HL-60 (cell line): Measurements from ENCODE around the gene LDLR.

Experiments used
- DNase-seq, 2 experiments: peaks; one replicate each; pipeline ENCODE4 v3.0.0-alpha.2; 2010 to 2020; ENCODE audit warnings: low read depth in 1 of 2, low spot score in 1 of 2
- H3K27ac ChIP-seq: fragments of 250-450 bp; sonication (Bioruptor Pico); replicated peaks from 2 replicates; pipeline ENCODE4 v1.5.1; 2020; ENCODE audit warnings: mild to moderate bottlenecking, moderate library complexity
- H3K27me3 ChIP-seq: fragments of 250-450 bp; sonication (Bioruptor Pico); 2 replicates; pipeline ENCODE4 v1.5.1; 2021; ENCODE audit warnings: mild to moderate bottlenecking, moderate library complexity; ENCODE audit not compliant: insufficient read depth, poor library complexity, severe bottlenecking
- H3K4me3 ChIP-seq: replicated peaks from 2 replicates; pipeline ENCODE4 v1.5.1; 2011; ENCODE audit warnings: mild to moderate bottlenecking, control low read depth, low read length; ENCODE audit not compliant: insufficient read depth
- GABPA ChIP-seq: IDR thresholded peaks from 2 replicates; pipeline ENCODE4 v1.6.1; 2012; ENCODE audit warnings: low read depth
- POLR2AphosphoS5 ChIP-seq: IDR thresholded peaks from 2 replicates; pipeline ENCODE4 v1.6.1; 2012; ENCODE audit warnings: low read depth
- SPI1 ChIP-seq: IDR thresholded peaks from 2 replicates; pipeline ENCODE4 v1.6.1; 2012; ENCODE audit warnings: low read depth, mild to moderate bottlenecking, borderline replicate concordance
- TF ChIP-seq, protein P1 (sequence below): IDR thresholded peaks from 2 replicates; pipeline ENCODE4 v1.6.1; 2012; ENCODE audit warnings: low read depth; ENCODE audit not compliant: insufficient replicate concordance
- TF ChIP-seq, protein P2 (sequence below): IDR thresholded peaks from one replicate; pipeline ENCODE4 v1.5.1; 2011; ENCODE audit warnings: low read length, control low read depth, inconsistent platforms; ENCODE audit not compliant: insufficient read depth

The LDLR gene

DNA sequence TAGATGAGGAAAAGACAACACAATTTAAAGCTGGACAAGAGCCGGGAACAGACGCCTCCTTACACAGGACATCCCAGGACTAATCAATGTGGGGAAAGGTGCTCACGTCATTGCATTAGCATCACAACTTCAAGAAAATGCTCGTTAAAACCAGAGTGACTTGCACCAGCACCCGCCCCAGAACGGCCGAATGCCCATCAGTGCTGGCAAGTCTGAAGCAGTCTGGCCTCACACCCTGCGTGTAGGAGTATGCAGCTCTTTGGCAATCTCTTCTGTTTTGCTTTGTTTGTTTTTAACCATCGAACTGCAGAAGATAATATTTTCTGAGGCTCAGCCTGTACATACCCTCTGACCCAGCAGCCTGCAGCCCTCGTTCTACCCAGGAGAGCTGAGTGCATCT, 44.8 kb upstream of the LDLR start:
- no peak overlapping the region for H3K27ac ChIP-seq
- DNase-seq = no peak
- H3K4me3 ChIP-seq = no peak overlapping the region
- H3K27me3 ChIP-seq = no peaks in the 10 kb centered on the region
- TF ChIP-seq SPI1 (no peak), POLR2AphosphoS5 (no peak), GABPA (no peak)
- TF ChIP-seq, protein P1, sequence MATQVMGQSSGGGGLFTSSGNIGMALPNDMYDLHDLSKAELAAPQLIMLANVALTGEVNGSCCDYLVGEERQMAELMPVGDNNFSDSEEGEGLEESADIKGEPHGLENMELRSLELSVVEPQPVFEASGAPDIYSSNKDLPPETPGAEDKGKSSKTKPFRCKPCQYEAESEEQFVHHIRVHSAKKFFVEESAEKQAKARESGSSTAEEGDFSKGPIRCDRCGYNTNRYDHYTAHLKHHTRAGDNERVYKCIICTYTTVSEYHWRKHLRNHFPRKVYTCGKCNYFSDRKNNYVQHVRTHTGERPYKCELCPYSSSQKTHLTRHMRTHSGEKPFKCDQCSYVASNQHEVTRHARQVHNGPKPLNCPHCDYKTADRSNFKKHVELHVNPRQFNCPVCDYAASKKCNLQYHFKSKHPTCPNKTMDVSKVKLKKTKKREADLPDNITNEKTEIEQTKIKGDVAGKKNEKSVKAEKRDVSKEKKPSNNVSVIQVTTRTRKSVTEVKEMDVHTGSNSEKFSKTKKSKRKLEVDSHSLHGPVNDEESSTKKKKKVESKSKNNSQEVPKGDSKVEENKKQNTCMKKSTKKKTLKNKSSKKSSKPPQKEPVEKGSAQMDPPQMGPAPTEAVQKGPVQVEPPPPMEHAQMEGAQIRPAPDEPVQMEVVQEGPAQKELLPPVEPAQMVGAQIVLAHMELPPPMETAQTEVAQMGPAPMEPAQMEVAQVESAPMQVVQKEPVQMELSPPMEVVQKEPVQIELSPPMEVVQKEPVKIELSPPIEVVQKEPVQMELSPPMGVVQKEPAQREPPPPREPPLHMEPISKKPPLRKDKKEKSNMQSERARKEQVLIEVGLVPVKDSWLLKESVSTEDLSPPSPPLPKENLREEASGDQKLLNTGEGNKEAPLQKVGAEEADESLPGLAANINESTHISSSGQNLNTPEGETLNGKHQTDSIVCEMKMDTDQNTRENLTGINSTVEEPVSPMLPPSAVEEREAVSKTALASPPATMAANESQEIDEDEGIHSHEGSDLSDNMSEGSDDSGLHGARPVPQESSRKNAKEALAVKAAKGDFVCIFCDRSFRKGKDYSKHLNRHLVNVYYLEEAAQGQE = no peak
- TF ChIP-seq, protein P2, sequence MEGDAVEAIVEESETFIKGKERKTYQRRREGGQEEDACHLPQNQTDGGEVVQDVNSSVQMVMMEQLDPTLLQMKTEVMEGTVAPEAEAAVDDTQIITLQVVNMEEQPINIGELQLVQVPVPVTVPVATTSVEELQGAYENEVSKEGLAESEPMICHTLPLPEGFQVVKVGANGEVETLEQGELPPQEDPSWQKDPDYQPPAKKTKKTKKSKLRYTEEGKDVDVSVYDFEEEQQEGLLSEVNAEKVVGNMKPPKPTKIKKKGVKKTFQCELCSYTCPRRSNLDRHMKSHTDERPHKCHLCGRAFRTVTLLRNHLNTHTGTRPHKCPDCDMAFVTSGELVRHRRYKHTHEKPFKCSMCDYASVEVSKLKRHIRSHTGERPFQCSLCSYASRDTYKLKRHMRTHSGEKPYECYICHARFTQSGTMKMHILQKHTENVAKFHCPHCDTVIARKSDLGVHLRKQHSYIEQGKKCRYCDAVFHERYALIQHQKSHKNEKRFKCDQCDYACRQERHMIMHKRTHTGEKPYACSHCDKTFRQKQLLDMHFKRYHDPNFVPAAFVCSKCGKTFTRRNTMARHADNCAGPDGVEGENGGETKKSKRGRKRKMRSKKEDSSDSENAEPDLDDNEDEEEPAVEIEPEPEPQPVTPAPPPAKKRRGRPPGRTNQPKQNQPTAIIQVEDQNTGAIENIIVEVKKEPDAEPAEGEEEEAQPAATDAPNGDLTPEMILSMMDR = no peak

DNA sequence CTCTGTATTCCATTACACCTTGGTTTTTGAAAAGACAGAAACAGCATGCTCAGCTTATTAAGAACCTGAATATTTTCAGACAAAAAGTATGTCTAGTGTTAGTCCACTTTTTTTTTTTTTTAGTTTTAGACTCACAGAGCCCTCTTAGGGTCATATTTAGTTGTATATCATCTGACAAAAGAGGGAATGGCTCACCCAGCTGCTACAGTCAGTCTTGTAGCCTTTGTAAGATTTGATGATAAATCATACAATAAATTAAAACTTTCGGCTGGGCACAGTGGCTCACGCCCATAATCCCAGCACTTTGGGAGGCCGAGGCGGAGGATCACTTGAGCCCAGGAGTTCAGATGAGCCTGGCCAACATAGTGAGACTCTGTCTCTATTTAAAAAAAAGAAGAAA, 43.7 kb upstream of the LDLR start:
- Histone ChIP-seq H3K4me3 (no peak overlapping the region), H3K27ac (no peak overlapping the region), H3K27me3 (no peaks in the 10 kb centered on the region)
- no peak for DNase-seq
- TF ChIP-seq, protein P1 = no peak
- TF ChIP-seq SPI1 (no peak), GABPA (no peak), POLR2AphosphoS5 (no peak)
- TF ChIP-seq, protein P2 = no peak

DNA sequence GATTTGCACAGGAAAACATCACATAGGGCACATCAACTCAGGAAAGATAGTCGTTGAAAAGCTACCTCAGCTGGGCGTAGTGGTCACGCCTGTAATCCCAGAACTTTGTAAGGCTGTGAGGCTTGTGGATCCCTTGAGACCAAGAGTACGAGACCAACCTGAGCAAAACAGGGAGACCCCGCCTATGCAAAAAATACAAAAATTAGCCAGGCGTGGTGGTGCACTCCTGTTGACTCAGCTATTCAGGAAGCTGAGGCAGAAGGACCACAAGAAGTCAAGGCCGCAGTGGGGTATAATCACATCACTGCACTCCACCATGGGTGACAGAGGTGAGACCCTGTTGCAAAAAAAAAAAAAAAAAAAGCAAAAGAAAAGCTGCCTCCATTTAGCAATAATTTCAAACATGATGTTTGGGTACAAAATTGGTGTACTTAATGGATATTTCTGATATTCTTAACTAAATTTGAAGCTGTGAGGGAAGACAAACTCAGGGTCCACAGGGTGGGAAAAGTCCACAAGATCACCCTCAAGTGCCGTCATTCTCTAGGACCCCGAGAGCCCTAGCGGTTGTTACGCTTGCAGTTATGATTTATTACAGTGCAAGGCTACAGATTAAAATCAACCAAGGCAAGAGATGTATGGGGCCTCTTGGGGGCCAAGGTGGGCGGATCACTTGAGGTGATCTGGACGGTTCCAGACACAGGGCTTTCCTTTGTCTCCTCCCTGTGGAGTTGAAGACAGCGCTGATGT, 42.5 kb upstream of the LDLR start:
- no peak for DNase-seq
- H3K4me3 ChIP-seq = no peak overlapping the region

More for the DNA sequence above, 42.5 kb upstream of the LDLR start:
- Histone ChIP-seq H3K27ac (no peak overlapping the region), H3K27me3 (no peaks in the 10 kb centered on the region)
- TF ChIP-seq SPI1 (no peak), GABPA (no peak), POLR2AphosphoS5 (no peak)
- TF ChIP-seq, protein P1 = no peak
- TF ChIP-seq, protein P2 = no peak
